ENCODE results near the gene TRNAU1AP.

GRCh38 chr1:28577738-28578536 lies 25.1 kb downstream of the TRNAU1AP start:
- TF ChIP-seq, protein P1, sequence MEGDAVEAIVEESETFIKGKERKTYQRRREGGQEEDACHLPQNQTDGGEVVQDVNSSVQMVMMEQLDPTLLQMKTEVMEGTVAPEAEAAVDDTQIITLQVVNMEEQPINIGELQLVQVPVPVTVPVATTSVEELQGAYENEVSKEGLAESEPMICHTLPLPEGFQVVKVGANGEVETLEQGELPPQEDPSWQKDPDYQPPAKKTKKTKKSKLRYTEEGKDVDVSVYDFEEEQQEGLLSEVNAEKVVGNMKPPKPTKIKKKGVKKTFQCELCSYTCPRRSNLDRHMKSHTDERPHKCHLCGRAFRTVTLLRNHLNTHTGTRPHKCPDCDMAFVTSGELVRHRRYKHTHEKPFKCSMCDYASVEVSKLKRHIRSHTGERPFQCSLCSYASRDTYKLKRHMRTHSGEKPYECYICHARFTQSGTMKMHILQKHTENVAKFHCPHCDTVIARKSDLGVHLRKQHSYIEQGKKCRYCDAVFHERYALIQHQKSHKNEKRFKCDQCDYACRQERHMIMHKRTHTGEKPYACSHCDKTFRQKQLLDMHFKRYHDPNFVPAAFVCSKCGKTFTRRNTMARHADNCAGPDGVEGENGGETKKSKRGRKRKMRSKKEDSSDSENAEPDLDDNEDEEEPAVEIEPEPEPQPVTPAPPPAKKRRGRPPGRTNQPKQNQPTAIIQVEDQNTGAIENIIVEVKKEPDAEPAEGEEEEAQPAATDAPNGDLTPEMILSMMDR (IDR thresholded peaks at IDR 0.05 in 8 of 11, conservative IDR thresholded peaks at IDR 0.05 in 3 of 11), result no peak
- TF ChIP-seq POLR2AphosphoS5 (IDR thresholded peaks at IDR 0.05) (peak in 1 of 3 donors; percentile 39), POLR2A (IDR thresholded peaks at IDR 0.05) (no peak)
